Osteocyte (in vitro differentiated cells): ENCODE measurements around the gene FAM20A. TPM values are rescaled to one million over a fixed set of nuclear protein-coding genes. Genes with fewer than 3 reads are reported as not detected.

Experiments used
- DNase-seq: peaks from one replicate; pipeline ENCODE4 v3.0.0; 2021; ENCODE audit warnings: mixed read lengths; ENCODE audit not compliant: unreplicated experiment; ENCODE audit errors: extremely low spot score
- H3K27ac Mint-ChIP-seq: one replicate; pipeline ENCODE4 v1.8.0; 2021; ENCODE audit warnings: mild to moderate bottlenecking, mixed read lengths; ENCODE audit not compliant: unreplicated experiment
- H3K27me3 Mint-ChIP-seq: one replicate; pipeline ENCODE4 v1.8.0; 2021; ENCODE audit warnings: mixed read lengths; ENCODE audit not compliant: unreplicated experiment
- H3K36me3 Mint-ChIP-seq: one replicate; pipeline ENCODE4 v1.8.0; 2021; ENCODE audit warnings: mixed read lengths; ENCODE audit not compliant: unreplicated experiment
- H3K4me1 Mint-ChIP-seq: one replicate; pipeline ENCODE4 v1.8.0; 2021; ENCODE audit warnings: mixed read lengths; ENCODE audit not compliant: unreplicated experiment
- H3K4me3 Mint-ChIP-seq: one replicate; pipeline ENCODE4 v1.8.0; 2021; ENCODE audit warnings: mild to moderate bottlenecking, moderate library complexity, mixed read lengths; ENCODE audit not compliant: unreplicated experiment
- H3K9me3 Mint-ChIP-seq: one replicate; pipeline ENCODE4 v1.8.0; 2021; ENCODE audit warnings: mixed read lengths; ENCODE audit not compliant: unreplicated experiment
- CTCF ChIP-seq: fragments of 200-600 bp; sonication (generic); IDR thresholded peaks from 2 replicates; pipeline ENCODE4 v1.5.0; 2021; ENCODE audit warnings: antibody characterized with exemption, mild to moderate bottlenecking, moderate library complexity
- total RNA-seq: library from RNA; stranded (reverse); gene quantifications from 2 replicates; pipeline ENCODE4 v1.2.1, GENCODE V29; 2021

Gene FAM20A
- total RNA-seq, 1 donor from 2014 or later, result not detected

GRCh38 chr17:68544111-68544915 is 56.9 kb downstream of the FAM20A start:
- Mint-ChIP-seq H3K27me3 (no peaks in the 10 kb centered on the region), H3K9me3 (peaks cover 3% of the 10 kb centered on the region), H3K4me3 (no peak overlapping the region), H3K27ac (no peak overlapping the region), H3K36me3 (peaks cover 15% of the 10 kb centered on the region), H3K4me1 (no peaks in the 10 kb centered on the region)
- no peak for TF ChIP-seq CTCF
- no peak for DNase-seq

- no peak overlapping the region for H3K27ac Mint-ChIP-seq
- no peaks in the 10 kb centered on the region for H3K4me1 Mint-ChIP-seq
- no peaks in the 10 kb centered on the region for H3K27me3 Mint-ChIP-seq
- H3K36me3 Mint-ChIP-seq, result peaks cover 18% of the 10 kb centered on the region
- no peak overlapping the region for H3K4me3 Mint-ChIP-seq
- no peak for TF ChIP-seq CTCF
- no peak for DNase-seq
- H3K9me3 Mint-ChIP-seq, result peaks cover 3% of the 10 kb centered on the region
These were observed 58.3 kb downstream of the FAM20A start for GRCh38 chr17:68542698-68543463.

GRCh38 chr17:68541816-68542215 is 59.4 kb downstream of the FAM20A start:
- Mint-ChIP-seq H3K9me3 (peaks cover 1% of the 10 kb centered on the region), H3K4me1 (no peaks in the 10 kb centered on the region), H3K27ac (no peak overlapping the region), H3K36me3 (peaks cover 18% of the 10 kb centered on the region), H3K27me3 (no peaks in the 10 kb centered on the region), H3K4me3 (no peak overlapping the region)
- DNase-seq, result no peak
- TF ChIP-seq CTCF, result no peak

- no peaks in the 10 kb centered on the region for H3K9me3 Mint-ChIP-seq
- no peak for DNase-seq
- H3K27me3 Mint-ChIP-seq, result no peaks in the 10 kb centered on the region
- H3K36me3 Mint-ChIP-seq, result peaks cover 21% of the 10 kb centered on the region
- H3K4me3 Mint-ChIP-seq, result no peak overlapping the region
- H3K4me1 Mint-ChIP-seq, result no peaks in the 10 kb centered on the region
- no peak for TF ChIP-seq CTCF
- H3K27ac Mint-ChIP-seq, result no peak overlapping the region
These were observed 60.2 kb downstream of the FAM20A start for GRCh38 chr17:68540981-68541380.
